Spleen (tissue), 7 donors: Measurements from ENCODE around the gene RNH1.

Experiments
- CTCF ChIP-seq, 11 experiments: fragments of 200-600 bp in 7 of 11; fragments of 450-650 bp in 4 of 11; sonication (generic) in 4 of 11; IDR thresholded peaks in 8 of 11; conservative IDR thresholded peaks in 3 of 11; 1 replicate in 7 of 11; 2 replicates in 4 of 11; pipeline versions ENCODE4 v1.4.0 to v1.8.0; 2016 to 2021; ENCODE audit warnings: antibody characterized with exemption in 11 of 11, inconsistent platforms in 4 of 11, mild to moderate bottlenecking in 1 of 11
- POLR2AphosphoS5 ChIP-seq, 3 donors: sonication (generic); formaldehyde crosslinking; IDR thresholded peaks; one replicate each; pipeline ENCODE4 v1.5.1; 2017; ENCODE audit warnings: antibody characterized with exemption in 3 of 3
- donor health status: DM: no; HTN: no; CAD: no; lungs with moderate emphysema.
- donor health status: DM: no; HTN: no; CAD: no.
- donor health status: DM: no; HTN: no; CAD: no.

GRCh38 chr11:515131-515530 lies 8.1 kb upstream of the RNH1 start:
- no peak for TF ChIP-seq CTCF (IDR thresholded peaks at IDR 0.05 in 8 of 11, conservative IDR thresholded peaks at IDR 0.05 in 3 of 11)
- no peak for TF ChIP-seq POLR2AphosphoS5 (IDR thresholded peaks at IDR 0.05)
